ENCODE results near the gene ABLIM2.

The ABLIM2 gene

DNA sequence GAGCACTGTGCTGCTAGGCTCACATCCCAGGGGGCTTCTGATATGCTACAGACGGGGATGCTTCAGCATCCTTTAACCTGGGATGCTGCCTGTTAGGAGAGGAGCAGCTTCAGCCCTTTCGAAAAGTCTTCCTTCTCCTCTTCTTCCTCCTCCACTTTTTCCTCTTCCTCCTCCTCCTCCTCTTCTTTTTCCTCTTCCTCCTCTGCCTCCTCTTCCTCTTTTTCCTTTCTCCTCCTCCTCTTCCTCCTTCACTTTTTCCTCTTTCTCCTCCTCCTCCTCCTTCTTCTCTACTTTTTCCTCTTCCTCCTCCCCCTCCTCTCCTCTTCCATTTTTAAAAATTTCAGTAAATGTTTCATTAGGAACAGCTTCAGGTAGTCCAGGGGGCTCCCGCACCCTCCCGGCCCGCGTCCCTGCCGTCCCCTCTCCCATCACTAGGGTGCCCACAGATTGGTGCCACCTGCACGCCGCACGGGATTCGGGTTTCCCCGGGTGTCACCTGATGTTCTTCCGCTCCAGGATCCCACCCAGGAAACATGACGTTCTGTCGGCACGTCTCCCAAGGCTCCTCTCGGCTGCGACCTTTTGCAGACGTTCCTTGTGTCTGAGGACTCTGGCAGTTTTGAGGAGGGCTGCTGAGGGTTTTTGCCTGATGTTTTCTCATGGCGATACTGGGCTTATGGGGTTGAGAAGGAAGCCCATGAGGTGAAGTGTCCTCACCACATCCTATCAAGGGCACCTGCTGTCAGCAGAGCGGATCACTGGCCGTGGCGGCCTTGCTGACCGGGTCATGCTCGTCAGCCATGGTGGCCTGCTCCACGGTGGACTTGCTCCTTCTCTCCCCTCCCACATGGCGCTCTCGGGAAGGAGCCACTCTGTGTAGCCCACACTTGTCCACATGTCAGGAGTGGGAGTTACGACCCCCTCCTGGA lies 135.6 kb downstream of the ABLIM2 start:
- no peak for DNase-seq (ENCODE audit: low read depth)

- no peak for DNase-seq (ENCODE audit: low read depth)
Observed at GRCh38 chr4:8021796-8022195, 136.8 kb downstream of the ABLIM2 start.

- no peak for DNase-seq (ENCODE audit: low read depth)
Observed at GRCh38 chr4:8019396-8020365, 138.9 kb downstream of the ABLIM2 start.

- no peak for DNase-seq (ENCODE audit: low read depth)
Observed at GRCh38 chr4:8016527-8016926, 142.1 kb downstream of the ABLIM2 start.

GRCh38 chr4:8015512-8015911 lies 143.1 kb downstream of the ABLIM2 start:
- DNase-seq (ENCODE audit: low read depth) = no peak

DNA sequence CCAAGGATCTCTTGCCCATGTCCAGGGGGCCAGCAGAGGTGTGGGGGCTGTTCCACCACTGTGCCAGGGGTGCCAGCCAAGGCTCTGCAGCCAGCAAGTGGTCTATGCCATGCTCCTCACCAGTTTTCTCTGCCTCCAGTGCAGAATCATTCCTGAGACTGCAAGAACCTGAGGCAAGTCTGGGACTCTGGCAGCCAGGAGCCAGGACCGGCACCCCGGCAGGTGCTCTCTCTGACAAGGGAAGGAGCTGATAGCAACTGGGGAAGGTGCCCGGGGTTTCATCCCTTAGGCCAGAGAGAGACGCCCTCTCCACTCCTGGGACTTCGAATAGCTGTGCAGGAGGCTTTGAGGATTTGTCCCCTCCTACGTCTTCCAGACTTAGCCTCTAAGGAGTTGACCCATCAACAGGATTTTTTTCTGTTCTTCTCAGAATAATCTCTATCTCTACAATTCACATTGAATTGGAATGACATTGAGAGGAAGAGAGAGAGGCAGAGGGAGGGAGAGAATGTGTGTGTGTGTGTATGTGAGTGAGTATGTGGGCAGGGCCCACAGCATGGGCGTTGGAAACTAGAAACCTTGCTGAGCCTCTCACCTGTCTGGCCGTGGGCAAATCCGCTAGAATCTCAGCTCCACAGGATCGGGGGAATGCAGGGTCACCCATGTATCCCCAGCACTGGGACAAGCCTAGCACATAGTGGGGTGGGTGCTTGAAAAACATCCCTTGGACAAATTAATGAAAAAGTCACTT lies 144.5 kb downstream of the ABLIM2 start:
- no peak for DNase-seq (ENCODE audit: low read depth)

- no peak for DNase-seq (ENCODE audit: low read depth)
Observed at GRCh38 chr4:8012517-8012916, 146.1 kb downstream of the ABLIM2 start.

GRCh38 chr4:8010618-8011017 lies 148.0 kb downstream of the ABLIM2 start:
- no peak for DNase-seq (ENCODE audit: low read depth)

- no peak for DNase-seq (ENCODE audit: low read depth)
Observed at GRCh38 chr4:8009710-8010511, 148.7 kb downstream of the ABLIM2 start.

- DNase-seq (ENCODE audit: low read depth) = no peak
Observed at GRCh38 chr4:8009097-8009496, 149.5 kb downstream of the ABLIM2 start.

DNA sequence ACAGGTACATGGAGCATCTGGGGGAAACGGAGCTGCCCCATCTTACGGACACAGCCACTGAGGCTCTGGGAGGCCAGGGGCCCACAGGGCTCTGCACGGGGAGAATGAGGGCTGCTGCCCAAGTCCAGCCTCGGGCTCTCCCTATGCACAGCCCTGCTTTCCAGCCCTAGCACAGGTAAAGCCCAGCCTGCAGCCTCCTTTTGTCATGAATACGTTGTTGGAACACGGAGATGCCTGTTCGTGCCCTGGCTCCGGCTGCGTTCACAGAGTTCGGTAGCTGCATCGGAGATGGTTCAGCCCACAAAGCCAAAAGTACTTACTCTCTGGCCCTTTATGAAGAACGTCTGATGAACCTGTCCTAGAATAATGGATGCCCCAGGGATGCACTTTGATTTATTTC lies 150.2 kb downstream of the ABLIM2 start:
- no peak for DNase-seq (ENCODE audit: low read depth)

- no peak for DNase-seq (ENCODE audit: low read depth)
Observed at GRCh38 chr4:8007581-8007980, 151.0 kb downstream of the ABLIM2 start.

- no peak for DNase-seq (ENCODE audit: low read depth)
Observed at GRCh38 chr4:8006471-8006870, 152.1 kb downstream of the ABLIM2 start.

DNA sequence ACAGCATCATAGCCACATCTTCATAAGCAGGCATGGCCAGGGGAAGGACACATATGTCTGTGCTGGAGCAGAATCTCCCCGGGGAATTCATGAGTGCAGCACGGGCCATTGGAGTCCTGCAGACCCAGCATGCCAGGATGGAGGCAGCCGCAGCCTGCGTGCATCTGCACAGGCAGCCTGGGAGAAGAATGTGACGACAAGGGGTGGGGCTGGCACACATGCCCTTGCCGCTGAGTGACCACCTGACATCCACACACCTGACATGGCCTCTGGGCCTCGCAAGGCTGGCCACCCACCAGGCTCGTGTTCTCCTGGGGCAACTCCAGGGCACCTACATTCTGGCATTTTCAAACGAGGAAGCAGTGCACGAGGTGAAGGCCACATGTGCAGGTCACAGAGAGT lies 152.8 kb downstream of the ABLIM2 start:
- DNase-seq (ENCODE audit: low read depth) = no peak

GRCh38 chr4:8005033-8005808 lies 153.4 kb downstream of the ABLIM2 start:
- no peak for DNase-seq (ENCODE audit: low read depth)

DNA sequence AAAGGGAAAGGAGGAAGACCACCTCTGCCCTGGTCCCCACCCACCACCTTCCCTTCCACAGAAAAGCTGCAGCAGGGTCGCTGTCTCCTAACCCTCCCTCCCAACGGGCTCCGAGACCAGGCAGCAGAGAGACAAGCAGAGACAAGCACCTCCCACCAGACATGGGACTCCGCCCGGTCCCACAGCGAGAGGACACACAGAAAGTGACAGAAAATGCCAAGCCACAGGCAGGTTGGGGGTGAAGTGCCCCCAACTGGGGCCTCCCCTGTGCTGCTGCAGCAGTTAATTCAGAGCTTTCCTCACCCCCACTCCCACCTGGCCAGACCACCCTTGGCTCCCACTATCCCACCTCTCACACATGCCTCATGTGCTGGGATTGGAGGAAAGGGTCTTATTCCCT lies 154.5 kb downstream of the ABLIM2 start:
- no peak for DNase-seq (ENCODE audit: low read depth)

DNA sequence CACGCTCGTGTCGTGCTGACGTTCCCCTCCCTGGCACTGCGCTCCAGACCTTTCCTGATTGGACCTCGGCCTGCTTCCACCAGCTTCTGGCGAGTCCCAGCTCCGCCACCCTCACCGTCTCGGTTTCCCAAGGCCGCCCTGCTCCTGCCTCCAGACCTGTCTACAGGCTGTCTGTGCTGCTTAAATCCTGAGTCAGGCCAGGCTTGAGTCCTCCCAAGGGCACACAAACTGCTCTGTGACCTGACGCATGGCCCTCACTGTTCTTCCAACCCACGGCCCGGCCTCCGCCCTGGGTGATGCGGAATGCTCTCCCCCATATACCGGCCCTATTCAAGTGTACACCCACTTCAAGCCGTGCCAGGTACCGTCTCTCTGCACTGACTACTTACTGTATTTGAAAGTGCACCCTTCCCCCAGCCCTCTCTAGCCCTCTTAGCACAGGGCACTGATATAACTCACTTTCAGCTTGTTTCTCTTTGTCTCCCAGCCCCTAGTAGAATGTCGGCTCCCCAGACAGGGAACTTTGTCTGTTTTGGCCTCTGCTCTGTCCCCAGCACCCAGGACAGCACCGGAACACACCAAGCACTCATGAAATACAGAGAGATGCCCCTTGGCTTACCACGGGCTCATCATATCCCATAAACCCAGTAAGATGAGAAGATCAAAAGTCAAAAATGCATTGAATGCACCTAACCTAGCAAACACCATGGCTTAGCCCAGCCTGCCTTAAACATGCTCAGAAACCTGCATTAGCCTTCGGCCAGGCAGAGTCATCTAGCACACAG lies 155.9 kb downstream of the ABLIM2 start:
- DNase-seq (ENCODE audit: low read depth) = no peak

GRCh38 chr4:8001564-8002355 lies 156.9 kb downstream of the ABLIM2 start:
- no peak for DNase-seq (ENCODE audit: low read depth)

All from fibroblast of gingiva (primary cell).